Naive thymus-derived CD4-positive, alpha-beta T cell (primary cell): ENCODE results near the gene C6orf89. TPM values are rescaled to one million over a fixed set of nuclear protein-coding genes. Genes with fewer than 3 reads are reported as not detected.

Experiments used
- ATAC-seq: fragments of 150-1000 bp; cut with Tn5 transposase; 2 replicates; pipeline ENCODE4 v1.10.0; 2021; ENCODE audit warnings: mild to moderate bottlenecking, moderate library complexity
- CTCF ChIA-PET: fragments of 350-600 bp; sonication (Branson Sonifier 250); formaldehyde crosslinking; loops from one replicate; lab custom pipeline; 2021; ENCODE audit warnings: antibody characterized with exemption; lab: Charles Lee
- POLR2A ChIA-PET: fragments of 350-600 bp; sonication (Branson Sonifier 250); formaldehyde crosslinking; loops from one replicate; lab custom pipeline; 2021; ENCODE audit warnings: antibody characterized with exemption, inconsistent platforms; lab: Charles Lee
- DNase-seq, 9 donors: peaks; one replicate each; pipeline versions ENCODE4 v3.0.0 to v3.0.0-alpha.2; 2020 to 2022; ENCODE audit warnings: mixed read lengths in 1 of 9
- H3K27ac ChIP-seq: one replicate; pipeline ENCODE4 v1.7.0; 2013; ENCODE audit warnings: mild to moderate bottlenecking, low read depth, low read length, moderate library complexity
- H3K27me3 ChIP-seq, 2 donors: one replicate each; pipeline ENCODE4 v1.7.0; 2013; ENCODE audit warnings: low read length in 2 of 2, mild to moderate bottlenecking in 2 of 2, moderate library complexity in 2 of 2; ENCODE audit not compliant: control insufficient read depth in 2 of 2, insufficient read depth in 2 of 2
- H3K36me3 ChIP-seq, 3 experiments: 1 replicate in 2 of 3; 2 replicates in 1 of 3; pipeline ENCODE4 v1.7.0; 2013; ENCODE audit warnings: low read length in 3 of 3, mild to moderate bottlenecking in 3 of 3, moderate library complexity in 1 of 3; ENCODE audit not compliant: insufficient read depth in 3 of 3, control insufficient read depth in 2 of 3
- H3K4me1 ChIP-seq, 2 donors: one replicate each; pipeline ENCODE4 v1.7.0; 2013; ENCODE audit warnings: low read length in 2 of 2, mild to moderate bottlenecking in 2 of 2, moderate library complexity in 1 of 2; ENCODE audit not compliant: control insufficient read depth in 2 of 2, insufficient read depth in 2 of 2
- H3K4me3 ChIP-seq: 2 replicates; pipeline ENCODE4 v1.7.0; 2013; ENCODE audit warnings: mild to moderate bottlenecking, low read length
- H3K9me3 ChIP-seq, 3 experiments: 1 replicate in 2 of 3; 2 replicates in 1 of 3; pipeline ENCODE4 v1.7.0; 2013; ENCODE audit warnings: low read length in 3 of 3; ENCODE audit not compliant: control insufficient read depth in 2 of 3
- H3K27ac Mint-ChIP-seq, 9 donors: one replicate each; pipeline ENCODE4 v1.8.0; 2020 to 2022; ENCODE audit warnings: mixed read lengths in 9 of 9, mild to moderate bottlenecking in 8 of 9, moderate library complexity in 5 of 9, inconsistent platforms in 2 of 9
- H3K27me3 Mint-ChIP-seq, 5 donors: one replicate each; pipeline ENCODE4 v1.8.0; 2021 to 2022; ENCODE audit warnings: mixed read lengths in 5 of 5, mild to moderate bottlenecking in 1 of 5
- H3K36me3 Mint-ChIP-seq, 5 donors: one replicate each; pipeline ENCODE4 v1.8.0; 2020 to 2022; ENCODE audit warnings: mixed read lengths in 5 of 5, mild to moderate bottlenecking in 3 of 5, inconsistent platforms in 1 of 5
- H3K4me1 Mint-ChIP-seq, 7 donors: one replicate each; pipeline ENCODE4 v1.8.0; 2020 to 2022; ENCODE audit warnings: mixed read lengths in 7 of 7, mild to moderate bottlenecking in 3 of 7, inconsistent platforms in 1 of 7
- H3K4me3 Mint-ChIP-seq, 10 donors: one replicate each; pipeline ENCODE4 v1.8.0; 2020 to 2022; ENCODE audit warnings: mild to moderate bottlenecking in 10 of 10, mixed read lengths in 10 of 10, moderate library complexity in 6 of 10, inconsistent platforms in 2 of 10
- H3K9me3 Mint-ChIP-seq, 11 donors: one replicate each; pipeline ENCODE4 v1.8.0; 2020 to 2022; ENCODE audit warnings: mixed read lengths in 11 of 11, mild to moderate bottlenecking in 4 of 11, inconsistent platforms in 1 of 11, moderate library complexity in 1 of 11
- intact Hi-C, 2 donors: fragments of 100-400 bp; cut with micrococcal nuclease; formaldehyde crosslinking; loops; one replicate each; pipeline ENCODE4 v1.15.1; 2023
- polyA plus RNA-seq, 2 donors: library from polyadenylated mRNA; unstranded; fragments of 300-500 nt; fragmentation: Illumina TruSeq; gene quantifications; one replicate each; pipeline ENCODE4 v1.2.3, GENCODE V29; 2021
- total RNA-seq, 6 experiments: library from RNA in 5 of 6; stranded (reverse) in 5 of 6; gene quantifications; 1 replicate in 5 of 6; 2 replicates in 1 of 6; pipeline ENCODE4 v1.2.3 and lab custom pipeline; 2021 to 2026

C6orf89 gene
- total and polyA plus RNA-seq, 7 experiments from 2014 or later: 34.6 to 48.2 (median 40.4) TPM

GRCh38 chr6:36875250-36875633 is 10.5 kb upstream of the C6orf89 start:
- CTCF ChIA-PET: interaction anchor here (0.7 to 4.3 kb wide), 8 partner anchors 10 to 335 kb away, joined by 3 to 33 read pairs (median 3); partner anchors contain the start of gene C6orf89
- peak overlapping the region; percentile 92 for H3K4me3 ChIP-seq
- peaks cover 0 to 12% (median 0%) of the 10 kb centered on the region in 3 experiments for H3K36me3 ChIP-seq
- peaks cover 6 to 11% (median 10%) of the 10 kb centered on the region in 5 donors for H3K36me3 Mint-ChIP-seq
- H3K4me1 ChIP-seq: peaks cover 8 to 21% of the 10 kb centered on the region in 2 donors
- H3K4me3 Mint-ChIP-seq: peak overlapping the region; percentile 85 to 100 (median 98)
- no peak for DNase-seq
- peaks cover 10 to 50% (median 42%) of the 10 kb centered on the region in 7 donors for H3K4me1 Mint-ChIP-seq
- peak overlapping the region; percentile 87 for H3K27ac ChIP-seq
- POLR2A ChIA-PET: interaction anchor here (0.5 to 4.8 kb wide), 13 partner anchors 10 to 628 kb away, joined by 3 to 45 read pairs (median 5); partner anchors contain the start of genes C6orf89, MTCH1, TBC1D22B and TMEM217
- no peak for ATAC-seq
- peaks cover 0 to 9% (median 5%) of the 10 kb centered on the region in 5 donors for H3K27me3 Mint-ChIP-seq
- H3K9me3 ChIP-seq: no peaks in the 10 kb centered on the region
- H3K27ac Mint-ChIP-seq: peak overlapping the region; percentile 97 to 100 (median 98)
- intact Hi-C loops: loop anchor here (1.0 to 10.0 kb wide), 3 partner anchors 10 to 560 kb away; partner anchors contain the start of genes C6orf89 (in 1 of the 2) and CMTR1 (in 1 of the 2)
- no peaks in the 10 kb centered on the region for H3K27me3 ChIP-seq
- H3K9me3 Mint-ChIP-seq: no peaks in the 10 kb centered on the region

- H3K27ac ChIP-seq: peak overlapping the region; percentile 81
Observed at GRCh38 chr6:36884610-36885009, 1.1 kb upstream of the C6orf89 start.

GRCh38 chr6:36886950-36887618 is 1.3 kb downstream of the C6orf89 start:
- no peaks in the 10 kb centered on the region for H3K9me3 ChIP-seq
- Mint-ChIP-seq H3K36me3 (peaks cover 0 to 8% (median 0%) of the 10 kb centered on the region in 5 donors), H3K9me3 (peaks cover 0 to 1% (median 0%) of the 10 kb centered on the region in 11 donors), H3K27me3 (no peaks in the 10 kb centered on the region), H3K4me3 (peak overlapping the region; percentile 48 to 91 (median 88)), H3K4me1 (peaks cover 27 to 50% (median 39%) of the 10 kb centered on the region in 7 donors), H3K27ac (peak overlapping the region; percentile 1 to 95 (median 90))
- DNase-seq (no peak), ATAC-seq (no peak)
- intact Hi-C loops: loop anchor here in 1 of 2 donors (5.0 kb wide), 1 partner anchor 810 kb away; the partner anchor contains the start of gene MDGA1
- peak overlapping the region; percentile 96 for H3K4me3 ChIP-seq
- POLR2A ChIA-PET: no interaction called here
- CTCF ChIA-PET: no interaction called here
- peak overlapping the region; percentile 81 for H3K27ac ChIP-seq
- H3K4me1 ChIP-seq: peaks cover 16 to 24% of the 10 kb centered on the region in 2 donors
- H3K27me3 ChIP-seq: no peaks in the 10 kb centered on the region
- H3K36me3 ChIP-seq: no peaks in the 10 kb centered on the region

More at GRCh38 chr6:36884610-36885009, 1.1 kb upstream of the C6orf89 start:
- intact Hi-C loops: loop anchor here (1.0 to 5.0 kb wide), 13 partner anchors 9 to 857 kb away; partner anchors contain the start of genes MTCH1 (in 2 of the 2), CMTR1 (in 1 of the 2), MAPK14 (in 1 of the 2) and MDGA1 (in 1 of the 2)
- H3K27ac Mint-ChIP-seq: peak overlapping the region in 6 of 9 donors; percentile 8 to 97 (median 81)
- ChIA-PET POLR2A (interaction anchor here (1.1 to 4.2 kb wide), 8 partner anchors 10 to 133 kb away, joined by 4 to 45 read pairs (median 6); partner anchors contain the start of genes MTCH1, PI16 and PPIL1), CTCF (interaction anchor here (0.7 to 3.9 kb wide), 11 partner anchors 10 to 388 kb away, joined by 3 to 51 read pairs (median 6); partner anchors contain the start of genes MTCH1 and PPIL1)
- Histone ChIP-seq H3K4me3 (no peak overlapping the region), H3K4me1 (peaks cover 16 to 24% of the 10 kb centered on the region in 2 donors), H3K36me3 (no peaks in the 10 kb centered on the region), H3K9me3 (no peaks in the 10 kb centered on the region), H3K27me3 (no peaks in the 10 kb centered on the region)
- H3K4me3 Mint-ChIP-seq: peak overlapping the region in 1 of 10 donors; percentile 16
- H3K9me3 Mint-ChIP-seq: peaks cover 0 to 1% (median 0%) of the 10 kb centered on the region in 11 donors
- DNase-seq: no peak
- peaks cover 0 to 3% (median 0%) of the 10 kb centered on the region in 5 donors for H3K27me3 Mint-ChIP-seq
- H3K36me3 Mint-ChIP-seq: peaks cover 0 to 3% (median 0%) of the 10 kb centered on the region in 5 donors
- ATAC-seq: no peak
- peaks cover 24 to 40% (median 35%) of the 10 kb centered on the region in 7 donors for H3K4me1 Mint-ChIP-seq

- H3K4me1 Mint-ChIP-seq: peaks cover 27 to 50% (median 39%) of the 10 kb centered on the region in 7 donors
- peaks cover 0 to 8% (median 0%) of the 10 kb centered on the region in 5 donors for H3K36me3 Mint-ChIP-seq
- peaks cover 0 to 1% (median 0%) of the 10 kb centered on the region in 11 donors for H3K9me3 Mint-ChIP-seq
- no peak overlapping the region for H3K4me3 Mint-ChIP-seq
- H3K27ac ChIP-seq: no peak overlapping the region
- no peaks in the 10 kb centered on the region for H3K36me3 ChIP-seq
- no peaks in the 10 kb centered on the region for H3K9me3 ChIP-seq
- CTCF ChIA-PET: interaction anchor here (1.7 to 1.8 kb wide), 2 partner anchors 25 to 130 kb away, joined by 4 to 5 read pairs; no protein-coding TSS in a partner anchor
- no peak overlapping the region for H3K4me3 ChIP-seq
- no peaks in the 10 kb centered on the region for H3K27me3 ChIP-seq
- POLR2A ChIA-PET: interaction anchor here (1.5 to 1.6 kb wide), 2 partner anchors 16 to 18 kb away, joined by 5 read pairs; no protein-coding TSS in a partner anchor
- intact Hi-C loops: loop anchor here in 1 of 2 donors (5.0 kb wide), 1 partner anchor 809 kb away; the partner anchor contains the start of gene MDGA1
- DNase-seq (no peak), ATAC-seq (no peak)
- H3K4me1 ChIP-seq: peaks cover 16 to 24% of the 10 kb centered on the region in 2 donors
- peak overlapping the region in 3 of 9 donors; percentile 8 to 29 (median 22) for H3K27ac Mint-ChIP-seq
- no peaks in the 10 kb centered on the region for H3K27me3 Mint-ChIP-seq
Observed at GRCh38 chr6:36888115-36888643, 2.4 kb downstream of the C6orf89 start.

- Histone ChIP-seq H3K27me3 (no peaks in the 10 kb centered on the region), H3K4me1 (peaks cover 16 to 24% of the 10 kb centered on the region in 2 donors), H3K9me3 (no peaks in the 10 kb centered on the region), H3K27ac (no peak overlapping the region), H3K36me3 (no peaks in the 10 kb centered on the region), H3K4me3 (no peak overlapping the region)
- Mint-ChIP-seq H3K27ac (peak overlapping the region in 8 of 9 donors; percentile 5 to 58 (median 52)), H3K36me3 (peaks cover 0 to 8% (median 0%) of the 10 kb centered on the region in 5 donors), H3K4me3 (peak overlapping the region in 1 of 10 donors; percentile 8), H3K27me3 (no peaks in the 10 kb centered on the region), H3K9me3 (peaks cover 0 to 1% (median 0%) of the 10 kb centered on the region in 11 donors), H3K4me1 (peaks cover 27 to 50% (median 39%) of the 10 kb centered on the region in 7 donors)
- DNase-seq (no peak), ATAC-seq (no peak)
- CTCF ChIA-PET: interaction anchor here (0.8 to 1.8 kb wide), 4 partner anchors 25 to 162 kb away, joined by 3 to 5 read pairs (median 4); no protein-coding TSS in a partner anchor
- intact Hi-C loops: loop anchor here in 1 of 2 donors (5.0 kb wide), 1 partner anchor 808 kb away; the partner anchor contains the start of gene MDGA1
- POLR2A ChIA-PET: interaction anchor here (0.6 to 1.7 kb wide), 5 partner anchors 14 to 278 kb away, joined by 3 to 7 read pairs (median 5); partner anchors contain the start of gene PPIL1
Observed at GRCh38 chr6:36888654-36889481, 3.1 kb downstream of the C6orf89 start.
